ENCODE data around the gene CAMTA1.

GRCh38 chr1:7151978-7152377 lies 366.7 kb downstream of the CAMTA1 start:
- TF ChIP-seq CTCF (IDR thresholded peaks at IDR 0.05; ENCODE audit: borderline replicate concordance, extremely low read depth, low read length, poor library complexity, severe bottlenecking) (no peak), EZH2 (IDR thresholded peaks at IDR 0.05; ENCODE audit: borderline replicate concordance, low read depth, low read length, severe bottlenecking) (no peak)

Measured in DND-41 (cell line).